HAP-1 (cell line): ENCODE measurements around the gene AGPAT3.

ENCODE experiments used
- DNase-seq, 2 experiments: peaks; one replicate each; pipeline ENCODE4 v3.0.0-alpha.2; 2016 to 2020; ENCODE audit warnings: low spot score in 2 of 2
- H3K27me3 ChIP-seq: fragments of 250-450 bp; sonication (Bioruptor Pico); 2 replicates; pipeline ENCODE4 v1.5.1; 2020; ENCODE audit warnings: low read depth, mild to moderate bottlenecking, moderate library complexity
- H3K36me3 ChIP-seq: fragments of 250-450 bp; sonication (Bioruptor Pico); replicated peaks from 2 replicates; pipeline ENCODE4 v1.5.1; 2020; ENCODE audit warnings: mild to moderate bottlenecking
- H3K4me1 ChIP-seq: fragments of 250-450 bp; sonication (Bioruptor Pico); 2 replicates; pipeline ENCODE4 v1.5.1; 2020; ENCODE audit warnings: mild to moderate bottlenecking
- H3K4me3 ChIP-seq: fragments of 250-450 bp; sonication (Bioruptor Pico); 2 replicates; pipeline ENCODE4 v1.5.1; 2020; ENCODE audit warnings: mild to moderate bottlenecking, moderate library complexity
- H3K9me3 ChIP-seq: fragments of 250-450 bp; sonication (Bioruptor Pico); 2 replicates; pipeline ENCODE4 v1.5.1; 2020; ENCODE audit warnings: mild to moderate bottlenecking, moderate library complexity
- in situ Hi-C: fragments of 300-500 bp; cut with MboI; formaldehyde crosslinking; loops from 3 replicates; pipeline ENCODE4 v1.14.3; 2020; ENCODE audit warnings: low sequenced_read_pairs, inconsistent platforms, mixed read lengths

The AGPAT3 gene

GRCh38 chr21:43845386-43845785 lies 19.6 kb upstream of the AGPAT3 start:
- Histone ChIP-seq H3K36me3 (no peaks in the 10 kb centered on the region), H3K4me3 (no peak overlapping the region), H3K27me3 (no peaks in the 10 kb centered on the region), H3K9me3 (no peaks in the 10 kb centered on the region), H3K4me1 (no peaks in the 10 kb centered on the region)
- in situ Hi-C loops: no loop called here
- DNase-seq: no peak

GRCh38 chr21:43846430-43846829 lies 18.6 kb upstream of the AGPAT3 start:
- Histone ChIP-seq H3K9me3 (no peaks in the 10 kb centered on the region), H3K4me1 (no peaks in the 10 kb centered on the region), H3K27me3 (no peaks in the 10 kb centered on the region), H3K36me3 (no peaks in the 10 kb centered on the region), H3K4me3 (no peak overlapping the region)
- no peak for DNase-seq
- in situ Hi-C loops: no loop called here

- H3K4me1 ChIP-seq: no peaks in the 10 kb centered on the region
Measured at GRCh38 chr21:43847301-43847700, 17.7 kb upstream of the AGPAT3 start.

GRCh38 chr21:43848771-43849170 lies 16.3 kb upstream of the AGPAT3 start:
- Histone ChIP-seq H3K4me3 (no peak overlapping the region), H3K4me1 (no peaks in the 10 kb centered on the region), H3K9me3 (no peaks in the 10 kb centered on the region), H3K36me3 (no peaks in the 10 kb centered on the region), H3K27me3 (no peaks in the 10 kb centered on the region)
- in situ Hi-C loops: no loop called here
- no peak for DNase-seq

More at GRCh38 chr21:43847301-43847700, 17.7 kb upstream of the AGPAT3 start:
- Histone ChIP-seq H3K4me3 (no peak overlapping the region), H3K9me3 (no peaks in the 10 kb centered on the region), H3K27me3 (no peaks in the 10 kb centered on the region), H3K36me3 (no peaks in the 10 kb centered on the region)
- in situ Hi-C loops: no loop called here
- DNase-seq: no peak

- in situ Hi-C loops: no loop called here
- H3K9me3 ChIP-seq: no peaks in the 10 kb centered on the region
- H3K36me3 ChIP-seq: no peaks in the 10 kb centered on the region
- no peak overlapping the region for H3K4me3 ChIP-seq
- no peak for DNase-seq
- H3K4me1 ChIP-seq: no peaks in the 10 kb centered on the region
- no peaks in the 10 kb centered on the region for H3K27me3 ChIP-seq
Measured at GRCh38 chr21:43849532-43850299, 15.3 kb upstream of the AGPAT3 start.

GRCh38 chr21:43850728-43851295 lies 14.2 kb upstream of the AGPAT3 start:
- in situ Hi-C loops: no loop called here
- no peak for DNase-seq

GRCh38 chr21:43851593-43851992 lies 13.4 kb upstream of the AGPAT3 start:
- in situ Hi-C loops: no loop called here
- H3K27me3 ChIP-seq: no peaks in the 10 kb centered on the region
- H3K9me3 ChIP-seq: no peaks in the 10 kb centered on the region
- H3K4me1 ChIP-seq: no peaks in the 10 kb centered on the region
- no peak for DNase-seq
- H3K36me3 ChIP-seq: no peaks in the 10 kb centered on the region
- no peak overlapping the region for H3K4me3 ChIP-seq

More at GRCh38 chr21:43850728-43851295, 14.2 kb upstream of the AGPAT3 start:
- H3K27me3 ChIP-seq: no peaks in the 10 kb centered on the region
- no peak overlapping the region for H3K4me3 ChIP-seq
- H3K36me3 ChIP-seq: no peaks in the 10 kb centered on the region
- no peaks in the 10 kb centered on the region for H3K4me1 ChIP-seq
- no peaks in the 10 kb centered on the region for H3K9me3 ChIP-seq

GRCh38 chr21:43853851-43854772 lies 10.9 kb upstream of the AGPAT3 start:
- in situ Hi-C loops: no loop called here
- Histone ChIP-seq H3K27me3 (no peaks in the 10 kb centered on the region), H3K9me3 (no peaks in the 10 kb centered on the region), H3K4me1 (no peaks in the 10 kb centered on the region), H3K4me3 (no peak overlapping the region), H3K36me3 (no peaks in the 10 kb centered on the region)
- DNase-seq: no peak

GRCh38 chr21:43854773-43855633 lies 10.0 kb upstream of the AGPAT3 start:
- Histone ChIP-seq H3K36me3 (no peaks in the 10 kb centered on the region), H3K9me3 (no peaks in the 10 kb centered on the region), H3K4me3 (no peak overlapping the region), H3K27me3 (no peaks in the 10 kb centered on the region), H3K4me1 (no peaks in the 10 kb centered on the region)
- in situ Hi-C loops: no loop called here
- no peak for DNase-seq

- Histone ChIP-seq H3K4me1 (no peaks in the 10 kb centered on the region), H3K9me3 (no peaks in the 10 kb centered on the region)
- in situ Hi-C loops: no loop called here
Measured at GRCh38 chr21:43855955-43856354, 9.1 kb upstream of the AGPAT3 start.

GRCh38 chr21:43858806-43859648 lies 6.0 kb upstream of the AGPAT3 start:
- H3K9me3 ChIP-seq: no peaks in the 10 kb centered on the region
- H3K36me3 ChIP-seq: no peaks in the 10 kb centered on the region
- in situ Hi-C loops: no loop called here
- no peak for DNase-seq
- no peaks in the 10 kb centered on the region for H3K4me1 ChIP-seq
- H3K4me3 ChIP-seq: no peak overlapping the region
- H3K27me3 ChIP-seq: no peaks in the 10 kb centered on the region

More at GRCh38 chr21:43855955-43856354, 9.1 kb upstream of the AGPAT3 start:
- H3K36me3 ChIP-seq: no peaks in the 10 kb centered on the region
- DNase-seq: no peak
- H3K4me3 ChIP-seq: no peak overlapping the region
- no peaks in the 10 kb centered on the region for H3K27me3 ChIP-seq

GRCh38 chr21:43859747-43860214 lies 5.2 kb upstream of the AGPAT3 start:
- H3K4me1 ChIP-seq: no peaks in the 10 kb centered on the region
- H3K9me3 ChIP-seq: no peaks in the 10 kb centered on the region
- DNase-seq: no peak
- no peaks in the 10 kb centered on the region for H3K27me3 ChIP-seq
- in situ Hi-C loops: no loop called here
- no peak overlapping the region for H3K4me3 ChIP-seq
- H3K36me3 ChIP-seq: no peaks in the 10 kb centered on the region
